SK-N-SH (cell line): Measurements from ENCODE around the gene NHP2.

Experiments used
- CHD2 ChIP-seq: fragments of 150-350 bp; IDR thresholded peaks from 2 replicates; pipeline ENCODE4 v1.6.1; 2018; ENCODE audit warnings: low read length; ENCODE audit not compliant: partially characterized antibody
- TF ChIP-seq, protein P1 (sequence below): fragments of 200-600 bp; sonication (generic); IDR thresholded peaks from 2 replicates; pipeline ENCODE4 v1.6.1; 2017; ENCODE audit warnings: antibody characterized with exemption, mild to moderate bottlenecking, moderate library complexity

- TF ChIP-seq, protein P1, sequence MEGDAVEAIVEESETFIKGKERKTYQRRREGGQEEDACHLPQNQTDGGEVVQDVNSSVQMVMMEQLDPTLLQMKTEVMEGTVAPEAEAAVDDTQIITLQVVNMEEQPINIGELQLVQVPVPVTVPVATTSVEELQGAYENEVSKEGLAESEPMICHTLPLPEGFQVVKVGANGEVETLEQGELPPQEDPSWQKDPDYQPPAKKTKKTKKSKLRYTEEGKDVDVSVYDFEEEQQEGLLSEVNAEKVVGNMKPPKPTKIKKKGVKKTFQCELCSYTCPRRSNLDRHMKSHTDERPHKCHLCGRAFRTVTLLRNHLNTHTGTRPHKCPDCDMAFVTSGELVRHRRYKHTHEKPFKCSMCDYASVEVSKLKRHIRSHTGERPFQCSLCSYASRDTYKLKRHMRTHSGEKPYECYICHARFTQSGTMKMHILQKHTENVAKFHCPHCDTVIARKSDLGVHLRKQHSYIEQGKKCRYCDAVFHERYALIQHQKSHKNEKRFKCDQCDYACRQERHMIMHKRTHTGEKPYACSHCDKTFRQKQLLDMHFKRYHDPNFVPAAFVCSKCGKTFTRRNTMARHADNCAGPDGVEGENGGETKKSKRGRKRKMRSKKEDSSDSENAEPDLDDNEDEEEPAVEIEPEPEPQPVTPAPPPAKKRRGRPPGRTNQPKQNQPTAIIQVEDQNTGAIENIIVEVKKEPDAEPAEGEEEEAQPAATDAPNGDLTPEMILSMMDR: no peak
- TF ChIP-seq CHD2: no peak
Observed at GRCh38 chr5:178198706-178199105, 45.0 kb upstream of the NHP2 start.
